Measurements from ENCODE around the gene SPRED1.

SPRED1 gene

GRCh38 chr15:38324939-38325647 is 72.5 kb downstream of the SPRED1 start:
- Histone ChIP-seq H3K4me3 (ENCODE audit: low read depth in 1 of 2, low read length in 1 of 2) (no peak overlapping the region), H3K27me3 (no peaks in the 10 kb centered on the region), H3K4me1 (ENCODE audit: control insufficient read depth in 1 of 2, insufficient read depth in 1 of 2, low read depth in 1 of 2, low read length in 1 of 2) (no peaks in the 10 kb centered on the region), H3K36me3 (no peaks in the 10 kb centered on the region), H3K27ac (no peak overlapping the region), H3K9me3 (no peaks in the 10 kb centered on the region)
- no peak for TF ChIP-seq CTCF (IDR thresholded peaks at IDR 0.05)

GRCh38 chr15:38325648-38325990 is 73.0 kb downstream of the SPRED1 start:
- H3K27me3 ChIP-seq: no peaks in the 10 kb centered on the region
- no peak overlapping the region for H3K4me3 ChIP-seq (ENCODE audit: low read depth in 1 of 2, low read length in 1 of 2)
- H3K27ac ChIP-seq: no peak overlapping the region
- H3K4me1 ChIP-seq (ENCODE audit: control insufficient read depth in 1 of 2, insufficient read depth in 1 of 2, low read depth in 1 of 2, low read length in 1 of 2): no peaks in the 10 kb centered on the region
- H3K9me3 ChIP-seq: no peaks in the 10 kb centered on the region
- no peaks in the 10 kb centered on the region for H3K36me3 ChIP-seq
- TF ChIP-seq CTCF (IDR thresholded peaks at IDR 0.05): no peak

GRCh38 chr15:38332711-38333110 is 80.1 kb downstream of the SPRED1 start:
- no peak for TF ChIP-seq CTCF (IDR thresholded peaks at IDR 0.05)
- Histone ChIP-seq H3K36me3 (no peaks in the 10 kb centered on the region), H3K9me3 (no peaks in the 10 kb centered on the region), H3K4me1 (ENCODE audit: control insufficient read depth in 1 of 2, insufficient read depth in 1 of 2, low read depth in 1 of 2, low read length in 1 of 2) (no peaks in the 10 kb centered on the region), H3K4me3 (ENCODE audit: low read depth in 1 of 2, low read length in 1 of 2) (no peak overlapping the region), H3K27ac (no peak overlapping the region), H3K27me3 (no peaks in the 10 kb centered on the region)

GRCh38 chr15:38335116-38335515 is 82.5 kb downstream of the SPRED1 start:
- no peak for TF ChIP-seq CTCF (IDR thresholded peaks at IDR 0.05)
- H3K4me3 ChIP-seq (ENCODE audit: low read depth in 1 of 2, low read length in 1 of 2): no peak overlapping the region
- no peaks in the 10 kb centered on the region for H3K27me3 ChIP-seq
- no peaks in the 10 kb centered on the region for H3K4me1 ChIP-seq (ENCODE audit: control insufficient read depth in 1 of 2, insufficient read depth in 1 of 2, low read depth in 1 of 2, low read length in 1 of 2)
- no peak overlapping the region for H3K27ac ChIP-seq
- no peaks in the 10 kb centered on the region for H3K9me3 ChIP-seq
- no peaks in the 10 kb centered on the region for H3K36me3 ChIP-seq

- Histone ChIP-seq H3K27me3 (no peaks in the 10 kb centered on the region), H3K27ac (no peak overlapping the region), H3K4me3 (ENCODE audit: low read depth in 1 of 2, low read length in 1 of 2) (no peak overlapping the region), H3K9me3 (no peaks in the 10 kb centered on the region), H3K36me3 (no peaks in the 10 kb centered on the region), H3K4me1 (ENCODE audit: control insufficient read depth in 1 of 2, insufficient read depth in 1 of 2, low read depth in 1 of 2, low read length in 1 of 2) (no peaks in the 10 kb centered on the region)
- TF ChIP-seq CTCF (IDR thresholded peaks at IDR 0.05): no peak
Measured at GRCh38 chr15:38344351-38344750, 91.7 kb downstream of the SPRED1 start.
